ENCODE results near the gene CCDC86.
"Not testable (repeated sequence)": the region's sequence is repeated elsewhere in the genome, so short reads cannot be mapped to it uniquely, and the experiment has no call there.

Gene CCDC86

GRCh38 chr11:60841797-60842667 lies at the start of gene CCDC86:
CCDC86 (plus strand) TSS chr11:60842113; CDS start chr11:60842125, 12 bp downstream.
- FAIRE-seq, result no peak

- FAIRE-seq, result no peak
Measured at GRCh38 chr11:60792521-60792920, 49.4 kb upstream of the CCDC86 start.

GRCh38 chr11:60795291-60795690 lies 46.6 kb upstream of the CCDC86 start:
- no peak for FAIRE-seq

GRCh38 chr11:60797846-60798630 lies 43.9 kb upstream of the CCDC86 start:
- FAIRE-seq, result no peak

- FAIRE-seq, result no peak
Measured at GRCh38 chr11:60798631-60799030, 43.3 kb upstream of the CCDC86 start.

- no peak for FAIRE-seq
Measured at GRCh38 chr11:60801194-60801593, 40.7 kb upstream of the CCDC86 start.

- no peak for FAIRE-seq
Measured at GRCh38 chr11:60803273-60803936, 38.5 kb upstream of the CCDC86 start.

- FAIRE-seq, result no peak
Measured at GRCh38 chr11:60809249-60809648, 32.7 kb upstream of the CCDC86 start.

- no peak for FAIRE-seq
Measured at GRCh38 chr11:60809691-60810090, 32.2 kb upstream of the CCDC86 start.

- no peak for FAIRE-seq
Measured at GRCh38 chr11:60810151-60810550, 31.8 kb upstream of the CCDC86 start.

- FAIRE-seq, result no peak
Measured at GRCh38 chr11:60810569-60810968, 31.3 kb upstream of the CCDC86 start.

- FAIRE-seq, result no peak
Measured at GRCh38 chr11:60813324-60813723, 28.6 kb upstream of the CCDC86 start.

GRCh38 chr11:60814112-60814511 lies 27.8 kb upstream of the CCDC86 start:
- no peak for FAIRE-seq

GRCh38 chr11:60816590-60817157 lies 25.2 kb upstream of the CCDC86 start:
- FAIRE-seq, result no peak

- no peak for FAIRE-seq
Measured at GRCh38 chr11:60818057-60818456, 23.9 kb upstream of the CCDC86 start.

- no peak for FAIRE-seq
Measured at GRCh38 chr11:60821827-60822599, 19.9 kb upstream of the CCDC86 start.

GRCh38 chr11:60823745-60824306 lies 18.1 kb upstream of the CCDC86 start:
- FAIRE-seq, result not testable (repeated sequence)

GRCh38 chr11:60825118-60825517 lies 16.8 kb upstream of the CCDC86 start:
- no peak for FAIRE-seq

- no peak for FAIRE-seq
Measured at GRCh38 chr11:60825790-60826189, 16.1 kb upstream of the CCDC86 start.

- no peak for FAIRE-seq
Measured at GRCh38 chr11:60830478-60831142, 11.3 kb upstream of the CCDC86 start.

GRCh38 chr11:60831143-60831500 lies 10.8 kb upstream of the CCDC86 start:
- no peak for FAIRE-seq
